GM21529 (cell line): ENCODE measurements around the gene AQP10.
"Not testable (repeated sequence)": the region's sequence is repeated elsewhere in the genome, so short reads cannot be mapped to it uniquely, and the experiment has no call there.

Experiments
- ATAC-seq: cut with Tn5 transposase; IDR thresholded peaks from one replicate; pipeline ENCODE4 v1.9.1; 2021; ENCODE audit not compliant: unreplicated experiment

The AQP10 gene

GRCh38 chr1:154320882-154321608, at the start of gene AQP10:
Gene AQP10, plus strand, starts transcription at chr1:154321093. Its CDS starts 63 bp downstream, at chr1:154321156.
- no peak for ATAC-seq

GRCh38 chr1:154272217-154272998, 48.5 kb upstream of the AQP10 start, which contains the start of gene HAX1:
Gene HAX1, plus strand, starts transcription at chr1:154272629. Its CDS starts 95 bp downstream, at chr1:154272724.
- ATAC-seq: peak; percentile 88

DNA sequence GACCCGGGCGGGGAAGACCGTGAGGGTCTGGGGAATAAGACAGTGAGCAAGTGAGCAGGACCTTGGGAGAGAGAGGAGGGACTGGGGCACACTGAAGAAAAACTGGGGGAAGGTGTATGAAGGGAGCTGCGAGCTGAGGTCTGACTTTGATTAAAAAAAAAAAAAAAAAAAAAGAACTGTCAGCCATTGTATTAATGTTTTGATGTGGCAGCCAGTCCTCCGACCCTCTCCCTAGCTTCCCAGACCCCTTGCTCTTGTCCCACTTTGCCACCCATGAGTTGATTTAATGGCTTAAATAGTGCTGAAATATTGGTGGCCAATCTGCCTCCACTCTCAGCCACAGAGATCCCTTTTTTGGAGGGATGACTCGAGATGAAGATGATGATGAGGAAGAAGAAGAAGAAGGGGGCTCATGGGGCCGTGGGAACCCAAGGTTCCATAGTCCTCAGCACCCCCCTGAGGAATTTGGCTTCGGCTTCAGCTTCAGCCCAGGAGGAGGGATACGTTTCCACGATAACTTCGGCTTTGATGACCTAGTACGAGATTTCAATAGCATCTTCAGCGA, 47.8 kb upstream of the AQP10 start:
- ATAC-seq: no peak

DNA sequence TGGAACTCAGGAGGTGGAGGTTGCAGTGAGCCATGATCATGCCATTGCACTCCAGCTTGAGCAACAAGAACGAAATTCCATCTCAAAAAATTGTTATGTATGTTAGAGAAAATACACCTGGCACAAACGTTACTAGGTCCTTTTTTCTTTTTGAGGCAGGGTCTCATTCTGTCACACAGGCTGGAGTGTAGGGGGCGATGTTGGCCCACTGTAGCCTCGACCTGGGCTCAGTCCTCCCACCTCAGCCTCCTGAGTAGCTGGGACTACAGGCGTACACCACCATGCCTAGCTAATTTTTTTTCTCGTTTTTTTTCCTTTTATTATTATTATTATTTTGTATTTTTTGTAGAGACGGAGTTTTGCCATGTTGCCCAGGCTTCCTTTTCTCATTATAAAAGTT, 44.1 kb upstream of the AQP10 start:
- ATAC-seq: no peak

GRCh38 chr1:154287591-154287990, 33.3 kb upstream of the AQP10 start:
- ATAC-seq: not testable (repeated sequence)

DNA sequence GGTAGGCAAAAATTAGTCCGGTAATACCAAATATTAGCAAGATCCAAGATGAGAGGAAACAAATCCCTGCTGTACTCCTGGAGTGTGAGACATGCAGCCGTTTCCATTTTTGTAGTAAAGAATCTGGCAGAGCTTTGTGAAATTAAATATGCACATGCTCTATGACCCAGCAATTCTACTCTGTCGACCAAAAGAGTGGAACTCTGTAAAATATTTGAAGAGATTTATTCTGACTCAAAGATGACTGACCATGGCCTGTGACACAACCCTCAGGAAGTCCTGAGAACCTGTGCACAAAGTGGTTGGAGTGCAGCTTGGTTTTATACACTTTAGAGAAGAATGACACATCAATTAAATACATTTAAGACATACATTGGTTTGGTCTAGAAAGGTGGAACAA, 32.2 kb upstream of the AQP10 start:
- no peak for ATAC-seq

- no peak for ATAC-seq
Measured at GRCh38 chr1:154290921-154291320, 30.0 kb upstream of the AQP10 start.

DNA sequence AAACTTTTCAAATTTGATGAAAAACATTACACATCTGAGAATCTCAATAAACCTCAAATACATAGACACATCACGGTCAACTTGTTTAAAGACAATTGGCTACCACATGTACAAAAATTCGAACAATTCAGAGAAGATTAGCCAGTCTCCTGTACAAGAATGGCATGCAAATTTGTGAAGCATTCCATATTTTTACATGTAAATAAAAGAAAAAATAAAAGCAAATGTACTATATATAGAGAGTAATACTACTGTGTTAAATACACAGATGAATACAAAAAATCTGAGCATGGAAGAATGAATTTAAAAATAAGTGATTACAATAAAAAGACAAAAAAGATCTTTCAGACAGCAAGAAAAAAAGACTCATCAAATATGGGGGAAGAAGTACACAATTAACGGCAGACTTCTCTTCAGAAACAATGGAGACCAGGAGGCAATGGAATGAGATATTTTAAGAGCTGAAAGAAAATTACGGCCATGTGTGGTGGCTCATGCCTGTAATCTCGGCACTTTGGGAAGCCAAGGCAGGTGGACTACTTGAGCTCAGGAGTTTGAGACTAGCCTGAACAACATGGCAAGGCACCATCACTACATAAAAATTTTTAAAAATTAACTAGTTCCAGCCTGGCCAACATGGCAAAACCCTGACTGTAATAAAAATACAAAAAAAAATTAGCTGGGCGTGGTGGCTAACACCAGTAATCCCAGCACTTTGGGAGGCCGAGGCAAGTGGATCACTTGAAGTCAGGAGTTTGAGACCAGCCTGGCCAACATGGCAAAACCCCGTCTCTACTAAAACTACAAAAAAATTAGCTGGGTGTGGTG, 25.3 kb upstream of the AQP10 start:
- ATAC-seq: no peak

GRCh38 chr1:154301582-154301981, 19.3 kb upstream of the AQP10 start:
- no peak for ATAC-seq

- ATAC-seq: peak; percentile 44
Measured at GRCh38 chr1:154304664-154305337, 16.1 kb upstream of the AQP10 start.

DNA sequence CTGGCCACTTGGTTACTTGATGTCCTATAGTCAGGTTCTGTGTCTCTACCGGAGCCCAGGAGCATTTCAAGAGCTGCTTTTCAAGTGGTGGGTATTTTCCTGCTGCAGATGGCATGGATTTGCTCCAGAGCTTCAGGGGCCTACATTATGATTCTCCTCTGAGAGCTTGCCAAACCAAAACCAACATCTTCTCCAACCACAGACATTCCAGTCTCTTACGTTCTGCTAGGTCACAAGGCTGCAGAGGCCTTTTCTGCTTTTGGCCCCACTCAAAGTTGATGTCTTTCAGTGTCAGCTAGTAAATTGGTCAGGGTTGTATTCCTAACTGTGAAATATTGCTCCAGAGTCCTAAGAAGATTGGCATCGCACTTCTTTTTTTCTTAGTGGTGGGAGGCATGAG, 14.7 kb upstream of the AQP10 start:
- ATAC-seq: no peak

DNA sequence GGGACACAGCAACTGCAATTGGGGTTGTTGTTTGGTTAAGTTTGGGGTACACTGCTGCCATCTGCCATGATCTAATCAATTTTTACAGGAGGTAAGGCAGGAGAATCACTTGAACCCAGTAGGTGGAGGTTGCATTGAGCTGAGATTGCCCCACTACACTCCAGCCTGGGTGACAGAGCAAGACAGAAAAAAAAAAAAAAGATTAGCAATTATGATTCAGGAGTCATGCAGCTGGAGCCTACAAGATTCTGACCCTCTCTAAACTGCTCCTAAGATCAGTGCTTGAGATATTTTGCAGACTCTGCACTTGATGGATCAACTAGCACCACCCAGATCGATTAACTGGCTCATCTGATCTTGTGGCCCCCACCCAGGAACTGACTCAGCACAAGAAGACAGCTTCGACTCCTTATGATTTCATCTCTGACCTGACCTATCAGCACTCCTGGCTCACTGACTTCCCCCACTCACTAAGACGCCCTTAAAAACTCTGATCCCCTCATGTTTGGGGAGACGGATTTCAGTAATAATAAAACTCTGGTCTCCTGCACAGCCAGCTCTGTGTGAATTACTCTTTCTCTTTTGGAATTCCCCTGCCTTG, 13.1 kb upstream of the AQP10 start:
- not testable (repeated sequence) for ATAC-seq

GRCh38 chr1:154309136-154309535, 11.8 kb upstream of the AQP10 start:
- ATAC-seq: not testable (repeated sequence)

- ATAC-seq: not testable (repeated sequence)
Measured at GRCh38 chr1:154312229-154313065, 8.4 kb upstream of the AQP10 start.

- ATAC-seq: no peak
Measured at GRCh38 chr1:154313066-154313356, 7.9 kb upstream of the AQP10 start.

- ATAC-seq: not testable (repeated sequence)
Measured at GRCh38 chr1:154314226-154314625, 6.7 kb upstream of the AQP10 start.

DNA sequence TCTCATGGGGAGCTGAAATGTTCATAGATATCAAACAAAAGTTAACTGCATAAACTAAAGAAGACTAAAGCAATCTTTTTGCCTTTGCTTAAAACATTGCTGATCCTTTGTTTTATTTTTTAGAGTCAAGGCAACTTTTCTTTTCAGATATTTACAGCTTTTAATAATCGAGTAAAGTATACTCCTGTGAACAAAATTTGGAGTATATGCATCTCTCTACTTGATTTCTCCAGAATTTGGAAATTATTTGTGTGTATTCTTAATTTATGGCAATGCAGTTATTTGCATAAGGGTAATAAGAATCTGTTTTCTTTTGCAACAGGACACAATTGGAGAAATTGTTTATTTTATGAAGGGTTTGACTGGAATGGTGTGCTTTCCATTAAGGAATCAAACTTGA, 4.2 kb upstream of the AQP10 start:
- no peak for ATAC-seq

GRCh38 chr1:154318386-154318785, 2.5 kb upstream of the AQP10 start:
- ATAC-seq: no peak

GRCh38 chr1:154321609-154321934, 679 bp downstream of the AQP10 start:
- not testable (repeated sequence) for ATAC-seq
